Activated CD8-positive, alpha-beta memory T cell treated with anti-CD3 and anti-CD28 coated beads for 24 hours (primary cell): ENCODE results near the gene GALNT17.
"Not testable (repeated sequence)": the region's sequence is repeated elsewhere in the genome, so short reads cannot be mapped to it uniquely, and the experiment has no call there.

ENCODE experiments used
- DNase-seq: peaks from one replicate; pipeline ENCODE4 v3.0.0-alpha.2; 2020

The GALNT17 gene

GRCh38 chr7:71584256-71584655, 452.3 kb downstream of the GALNT17 start:
- no peak for DNase-seq

- DNase-seq: no peak
Observed at GRCh38 chr7:71591876-71592275, 459.9 kb downstream of the GALNT17 start.

GRCh38 chr7:71592388-71592787, 460.4 kb downstream of the GALNT17 start:
- DNase-seq: not testable (repeated sequence)

GRCh38 chr7:71594736-71595135, 462.8 kb downstream of the GALNT17 start:
- no peak for DNase-seq

- DNase-seq: no peak
Observed at GRCh38 chr7:71595176-71595575, 463.2 kb downstream of the GALNT17 start.

- DNase-seq: no peak
Observed at GRCh38 chr7:71598553-71598952, 466.6 kb downstream of the GALNT17 start.

GRCh38 chr7:71601851-71602250, 469.9 kb downstream of the GALNT17 start:
- DNase-seq: no peak

GRCh38 chr7:71604818-71605414, 473.0 kb downstream of the GALNT17 start:
- no peak for DNase-seq

- no peak for DNase-seq
Observed at GRCh38 chr7:71611986-71612385, 480.0 kb downstream of the GALNT17 start.

GRCh38 chr7:71612911-71613310, 481.0 kb downstream of the GALNT17 start:
- no peak for DNase-seq

- DNase-seq: no peak
Observed at GRCh38 chr7:71613313-71613712, 481.4 kb downstream of the GALNT17 start.

- DNase-seq: no peak
Observed at GRCh38 chr7:71615017-71615416, 483.1 kb downstream of the GALNT17 start.

- no peak for DNase-seq
Observed at GRCh38 chr7:71616217-71616616, 484.3 kb downstream of the GALNT17 start.

GRCh38 chr7:71618278-71618677, 486.3 kb downstream of the GALNT17 start:
- no peak for DNase-seq

- DNase-seq: no peak
Observed at GRCh38 chr7:71625545-71625944, 493.6 kb downstream of the GALNT17 start.

GRCh38 chr7:71626206-71626605, 494.3 kb downstream of the GALNT17 start:
- DNase-seq: no peak

- DNase-seq: no peak
Observed at GRCh38 chr7:71627651-71628050, 495.7 kb downstream of the GALNT17 start.

- no peak for DNase-seq
Observed at GRCh38 chr7:71630516-71630915, 498.6 kb downstream of the GALNT17 start.

- DNase-seq: no peak
Observed at GRCh38 chr7:71633551-71634008, 501.6 kb downstream of the GALNT17 start.

GRCh38 chr7:71635849-71636248, 503.9 kb downstream of the GALNT17 start:
- not testable (repeated sequence) for DNase-seq

- no peak for DNase-seq
Observed at GRCh38 chr7:71636329-71636728, 504.4 kb downstream of the GALNT17 start.

- no peak for DNase-seq
Observed at GRCh38 chr7:71637578-71637977, 505.6 kb downstream of the GALNT17 start.

GRCh38 chr7:71638108-71638507, 506.2 kb downstream of the GALNT17 start:
- DNase-seq: no peak

- no peak for DNase-seq
Observed at GRCh38 chr7:71639382-71640085, 507.6 kb downstream of the GALNT17 start.

GRCh38 chr7:71643031-71643430, 511.1 kb downstream of the GALNT17 start:
- DNase-seq: not testable (repeated sequence)
